DOHH2 (cell line): Measurements from ENCODE around the gene NXPH3.

Experiments
- H3F3A ChIP-seq: fragments of 200-600 bp; sonication (generic), shearing (Covaris generic); 2 replicates; pipeline ENCODE4 v1.6.0; 2016; ENCODE audit warnings: antibody characterized with exemption, mild to moderate bottlenecking; ENCODE audit not compliant: control insufficient read depth, insufficient read depth
- H3K27ac ChIP-seq: fragments of 200-600 bp; sonication (generic); 2 replicates; pipeline ENCODE4 v1.5.1; 2014; ENCODE audit warnings: low read depth, mild to moderate bottlenecking, low read length, moderate library complexity
- H3K27me3 ChIP-seq: fragments of 200-600 bp; sonication (generic); 2 replicates; pipeline ENCODE4 v1.6.1; 2014; ENCODE audit warnings: mild to moderate bottlenecking, low read length, mixed read lengths; ENCODE audit not compliant: control insufficient read depth
- H3K36me3 ChIP-seq: fragments of 200-600 bp; sonication (generic); 2 replicates; pipeline ENCODE4 v1.6.1; 2014; ENCODE audit warnings: mild to moderate bottlenecking, low read length, moderate library complexity, mixed read lengths; ENCODE audit not compliant: control insufficient read depth
- H3K4me1 ChIP-seq: fragments of 200-600 bp; sonication (generic); 2 replicates; pipeline ENCODE4 v1.6.1; 2014; ENCODE audit warnings: mild to moderate bottlenecking, low read length, mixed read lengths; ENCODE audit not compliant: control insufficient read depth
- H3K4me2 ChIP-seq: fragments of 200-600 bp; sonication (generic); 2 replicates; pipeline ENCODE4 v1.6.0; 2014; ENCODE audit warnings: mild to moderate bottlenecking, low read length, moderate library complexity
- H3K4me3 ChIP-seq: fragments of 200-600 bp; sonication (generic); 2 replicates; pipeline ENCODE4 v1.5.1; 2014; ENCODE audit warnings: mild to moderate bottlenecking, low read length, mixed read lengths
- H3K79me2 ChIP-seq: fragments of 200-600 bp; sonication (generic); 2 replicates; pipeline ENCODE4 v1.6.1; 2014; ENCODE audit warnings: mild to moderate bottlenecking, low read length, mixed read lengths; ENCODE audit not compliant: control insufficient read depth
- H3K9me2 ChIP-seq: fragments of 200-600 bp; sonication (generic); replicated peaks from 2 replicates; pipeline ENCODE4 v1.6.1; 2014; ENCODE audit warnings: mild to moderate bottlenecking, low read length, mixed read lengths; ENCODE audit not compliant: control insufficient read depth
- H3K9me3 ChIP-seq: fragments of 200-600 bp; sonication (generic); 2 replicates; pipeline ENCODE4 v1.6.1; 2014; ENCODE audit warnings: antibody characterized with exemption, low read length, mixed read lengths; ENCODE audit not compliant: control insufficient read depth, insufficient read depth
- H4K20me1 ChIP-seq: fragments of 200-600 bp; sonication (generic); 2 replicates; pipeline ENCODE4 v1.6.0; 2014; ENCODE audit warnings: low read depth, mild to moderate bottlenecking, antibody characterized with exemption, low read length, moderate library complexity; ENCODE audit not compliant: control insufficient read depth, insufficient read depth
- EZH2phosphoT487 ChIP-seq: fragments of 200-600 bp; sonication (generic); IDR thresholded peaks from 2 replicates; pipeline ENCODE4 v1.6.1; 2017; ENCODE audit warnings: borderline replicate concordance, mild to moderate bottlenecking, antibody characterized with exemption, low read length, moderate library complexity, mixed read lengths
- TF ChIP-seq, protein P1 (sequence below): fragments of 200-600 bp; sonication (generic); IDR thresholded peaks from one replicate; pipeline ENCODE4 v1.5.1; 2014; ENCODE audit warnings: antibody characterized with exemption, mild to moderate bottlenecking, low read depth, low read length; ENCODE audit not compliant: poor library complexity, severe bottlenecking

Gene NXPH3

DNA sequence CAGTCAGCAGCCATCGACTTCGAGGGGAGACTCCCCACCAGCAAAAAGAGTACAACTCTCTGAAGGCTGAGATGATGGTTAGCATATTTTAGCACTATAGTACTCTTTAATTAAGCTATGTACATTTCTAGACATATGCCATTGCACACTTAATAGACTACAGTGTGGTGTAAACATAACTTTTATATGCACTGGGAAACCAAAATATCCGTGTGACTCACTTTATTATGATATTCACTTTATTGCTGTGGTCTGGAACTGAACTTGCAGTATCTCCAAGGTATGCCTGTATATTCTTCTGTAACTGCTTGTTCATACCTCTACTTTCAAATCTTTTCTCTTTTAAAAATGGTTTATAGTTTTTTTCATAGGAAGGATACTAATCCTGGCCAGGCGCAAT, 11.0 kb upstream of the NXPH3 start:
- Histone ChIP-seq H4K20me1 (no peaks in the 10 kb centered on the region), H3K4me2 (no peak overlapping the region), H3K4me1 (peaks cover 3% of the 10 kb centered on the region; the same call in 1 of the 2 replicates), H3K27me3 (peaks cover 4% of the 10 kb centered on the region; the same call in 1 of the 2 replicates), H3K4me3 (no peak overlapping the region), H3K9me3 (no peaks in the 10 kb centered on the region), H3F3A (peaks cover 4% of the 10 kb centered on the region), H3K36me3 (no peaks in the 10 kb centered on the region), H3K9me2 (no peaks in the 10 kb centered on the region), H3K79me2 (no peaks in the 10 kb centered on the region), H3K27ac (no peak overlapping the region)
- TF ChIP-seq, protein P1, sequence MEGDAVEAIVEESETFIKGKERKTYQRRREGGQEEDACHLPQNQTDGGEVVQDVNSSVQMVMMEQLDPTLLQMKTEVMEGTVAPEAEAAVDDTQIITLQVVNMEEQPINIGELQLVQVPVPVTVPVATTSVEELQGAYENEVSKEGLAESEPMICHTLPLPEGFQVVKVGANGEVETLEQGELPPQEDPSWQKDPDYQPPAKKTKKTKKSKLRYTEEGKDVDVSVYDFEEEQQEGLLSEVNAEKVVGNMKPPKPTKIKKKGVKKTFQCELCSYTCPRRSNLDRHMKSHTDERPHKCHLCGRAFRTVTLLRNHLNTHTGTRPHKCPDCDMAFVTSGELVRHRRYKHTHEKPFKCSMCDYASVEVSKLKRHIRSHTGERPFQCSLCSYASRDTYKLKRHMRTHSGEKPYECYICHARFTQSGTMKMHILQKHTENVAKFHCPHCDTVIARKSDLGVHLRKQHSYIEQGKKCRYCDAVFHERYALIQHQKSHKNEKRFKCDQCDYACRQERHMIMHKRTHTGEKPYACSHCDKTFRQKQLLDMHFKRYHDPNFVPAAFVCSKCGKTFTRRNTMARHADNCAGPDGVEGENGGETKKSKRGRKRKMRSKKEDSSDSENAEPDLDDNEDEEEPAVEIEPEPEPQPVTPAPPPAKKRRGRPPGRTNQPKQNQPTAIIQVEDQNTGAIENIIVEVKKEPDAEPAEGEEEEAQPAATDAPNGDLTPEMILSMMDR = no peak
- no peak for TF ChIP-seq EZH2phosphoT487

DNA sequence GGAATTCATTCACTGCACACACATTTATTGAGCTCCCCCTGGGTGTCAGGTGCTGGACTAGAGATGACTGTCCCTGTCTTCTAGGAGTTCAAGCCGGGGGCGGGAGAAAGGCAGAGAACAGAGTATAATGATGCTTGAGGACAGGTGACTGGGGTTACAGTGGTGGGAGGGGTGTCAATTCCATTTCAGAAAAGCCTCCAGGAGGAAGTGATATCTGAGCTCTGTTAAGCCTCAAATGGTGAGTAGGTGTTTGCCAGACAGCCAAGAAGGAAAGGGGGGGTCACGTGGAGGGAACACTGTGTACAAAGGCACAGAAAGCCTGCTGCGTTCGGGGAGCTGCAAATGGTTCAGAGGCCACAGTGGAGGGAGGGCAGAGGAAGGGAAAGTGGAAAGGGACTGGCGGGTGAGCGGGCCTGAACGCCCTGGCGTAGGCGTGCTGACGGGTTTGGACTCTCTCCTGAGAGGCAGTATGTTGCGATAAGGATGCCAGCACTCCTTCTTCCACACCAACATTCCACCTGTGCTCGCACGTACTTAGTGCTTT, 9.7 kb upstream of the NXPH3 start:
- Histone ChIP-seq H3F3A (peaks cover 4% of the 10 kb centered on the region), H3K9me3 (no peaks in the 10 kb centered on the region), H3K4me1 (peaks cover 8% of the 10 kb centered on the region; the same call in 1 of the 2 replicates), H3K27ac (no peak overlapping the region), H3K36me3 (no peaks in the 10 kb centered on the region), H3K27me3 (peaks cover 11% of the 10 kb centered on the region), H3K79me2 (no peaks in the 10 kb centered on the region), H4K20me1 (no peaks in the 10 kb centered on the region), H3K4me3 (no peak overlapping the region), H3K4me2 (no peak overlapping the region), H3K9me2 (no peaks in the 10 kb centered on the region)
- no peak for TF ChIP-seq EZH2phosphoT487
- TF ChIP-seq, protein P1 = no peak

- Histone ChIP-seq H3F3A (peaks cover 4% of the 10 kb centered on the region), H3K36me3 (no peaks in the 10 kb centered on the region), H4K20me1 (no peaks in the 10 kb centered on the region), H3K4me1 (peaks cover 8% of the 10 kb centered on the region; the same call in 1 of the 2 replicates), H3K79me2 (no peaks in the 10 kb centered on the region), H3K4me3 (no peak overlapping the region), H3K27me3 (peaks cover 17% of the 10 kb centered on the region), H3K9me3 (no peaks in the 10 kb centered on the region), H3K9me2 (no peaks in the 10 kb centered on the region), H3K4me2 (no peak overlapping the region), H3K27ac (no peak overlapping the region)
- TF ChIP-seq EZH2phosphoT487 = no peak
- TF ChIP-seq, protein P1 = no peak
Observed at GRCh38 chr17:49566668-49567071, 9.0 kb upstream of the NXPH3 start.
